Lung (tissue), 12 donors: ENCODE results near the gene UBE2K. TPM values are rescaled to one million over a fixed set of nuclear protein-coding genes. Genes with fewer than 3 reads are reported as not detected.
A peak's percentile ranks its signal among the peaks of the same experiment; 100 is the strongest.
"Not testable (repeated sequence)": the region's sequence is repeated elsewhere in the genome, so short reads cannot be mapped to it uniquely, and the experiment has no call there.

Source experiments
- ATAC-seq: fragments of 200-7000 bp; cut with Tn5 transposase; one replicate; pipeline ENCODE4 v1.9.1; 2020; ENCODE audit warnings: moderate number of reproducible peaks; ENCODE audit not compliant: insufficient read depth, low FRiP score
- DNase-seq, 3 donors: peaks; one replicate each; pipeline ENCODE4 v3.0.0-alpha.2; 2013 to 2017
- H3K27ac ChIP-seq, 2 donors: one replicate each; pipeline ENCODE4 v1.5.1; 2013; ENCODE audit warnings: mild to moderate bottlenecking in 2 of 2, moderate library complexity in 2 of 2, control low read depth in 1 of 2, inconsistent platforms in 1 of 2, low read depth in 1 of 2, low read length in 1 of 2
- H3K27me3 ChIP-seq, 3 donors: one replicate each; pipeline ENCODE4 v1.5.1; 2013; ENCODE audit warnings: low read length in 2 of 3; ENCODE audit not compliant: control insufficient read depth in 3 of 3, insufficient read depth in 3 of 3
- H3K36me3 ChIP-seq, 4 donors: one replicate each; pipeline ENCODE4 v1.5.1; 2013; ENCODE audit warnings: low read length in 4 of 4, mild to moderate bottlenecking in 1 of 4, moderate library complexity in 1 of 4; ENCODE audit not compliant: control insufficient read depth in 4 of 4, insufficient read depth in 4 of 4
- H3K4me1 ChIP-seq, 5 donors: one replicate each; pipeline ENCODE4 v1.5.1; 2013; ENCODE audit warnings: low read length in 5 of 5, mild to moderate bottlenecking in 2 of 5, moderate library complexity in 1 of 5; ENCODE audit not compliant: control insufficient read depth in 5 of 5, insufficient read depth in 5 of 5
- H3K4me3 ChIP-seq: one replicate; pipeline ENCODE4 v1.5.1; 2013; ENCODE audit warnings: mild to moderate bottlenecking, control low read depth, moderate library complexity
- H3K9ac ChIP-seq, 2 donors: one replicate each; pipeline ENCODE4 v1.5.1; 2013; ENCODE audit warnings: low read length in 2 of 2, control low read depth in 1 of 2; ENCODE audit not compliant: insufficient read depth in 1 of 2
- H3K9me3 ChIP-seq, 4 donors: one replicate each; pipeline ENCODE4 v1.5.1; 2013; ENCODE audit warnings: low read length in 3 of 4, mild to moderate bottlenecking in 1 of 4, moderate library complexity in 1 of 4; ENCODE audit not compliant: control insufficient read depth in 4 of 4, insufficient read depth in 3 of 4
- CTCF ChIP-seq: IDR thresholded peaks from 2 replicates; pipeline ENCODE4 v1.5.1; 2012; ENCODE audit warnings: mild to moderate bottlenecking; ENCODE audit errors: control extremely low read depth, extremely low read depth
- WGBS, 2 donors: extraction: QIAGEN DNeasy Blood & Tissue Kit; methylation state at CpG; one replicate each; pipeline ENCODE4 v1.1.7; 2013; 5-methylcytosine and 5-hydroxymethylcytosine counted together
- polyA plus RNA-seq, 2 donors: library from polyadenylated mRNA; stranded (reverse); fragments of 200-250 nt; gene quantifications; one replicate each; pipeline ENCODE4 v1.2.1, GENCODE V29; 2013
- total RNA-seq, 2 donors: library from RNA; depleted of rRNA in 1 of 2; stranded (reverse); fragments of >200 nt in 1 of 2; gene quantifications; one replicate each; pipeline ENCODE4 v1.2.1, GENCODE V29; 2014 to 2021
- donor health status: control.
- donor health status: control.
- donor health status: Bipolar disorder and iron deficiency.
- donor health status: healthy.
- donor health status: DM: yes; HTN: yes; CAD: no.

The UBE2K gene
- total and polyA plus RNA-seq, 4 donors = 32.1 to 54.6 (median 35.0) TPM

- peaks cover 0 to 41% (median 0%) of the 10 kb centered on the region in 5 donors for H3K4me1 ChIP-seq
- H3K9ac ChIP-seq = no peak overlapping the region
- H3K9me3 ChIP-seq = no peaks in the 10 kb centered on the region
- no peak for ATAC-seq
- no peak overlapping the region for H3K27ac ChIP-seq
- no peak for TF ChIP-seq CTCF
- 59 to 70% methylated on average over 2 of the region's 2 CpGs for WGBS, 2 donors
- H3K36me3 ChIP-seq = no peaks in the 10 kb centered on the region
- no peak overlapping the region for H3K4me3 ChIP-seq
- peak; percentile 70 to 98 (median 95) for DNase-seq
- no peaks in the 10 kb centered on the region for H3K27me3 ChIP-seq
Measured at GRCh38 chr4:39668887-39669286, 29.0 kb upstream of the UBE2K start.

- 67 to 86% methylated on average over 1 of the region's 1 CpG for WGBS, 2 donors
- H3K27me3 ChIP-seq, H3K36me3 ChIP-seq, DNase-seq, ATAC-seq, H3K27ac ChIP-seq, H3K4me3 ChIP-seq, H3K9ac ChIP-seq, H3K9me3 ChIP-seq: not testable (repeated sequence)
- H3K4me1 ChIP-seq = peaks cover 0 to 35% (median 0%) of the 10 kb centered on the region in 5 donors
Measured at GRCh38 chr4:39670296-39670695, 27.6 kb upstream of the UBE2K start.

- H3K9me3 ChIP-seq, H3K27me3 ChIP-seq, H3K36me3 ChIP-seq, H3K4me3 ChIP-seq, ATAC-seq, H3K4me1 ChIP-seq, H3K27ac ChIP-seq, DNase-seq, H3K9ac ChIP-seq: not testable (repeated sequence)
- 97 to 98% methylated on average over 10 of the region's 10 CpGs for WGBS, 2 donors
Measured at GRCh38 chr4:39675681-39676080, 22.3 kb upstream of the UBE2K start.

GRCh38 chr4:39681003-39681402 lies 16.9 kb upstream of the UBE2K start:
- not testable (repeated sequence) for H3K9ac ChIP-seq, DNase-seq, H3K4me3 ChIP-seq, H3K4me1 ChIP-seq, ATAC-seq, H3K27ac ChIP-seq, H3K36me3 ChIP-seq, H3K27me3 ChIP-seq, H3K9me3 ChIP-seq
- WGBS, 2 donors = 92 to 95% methylated on average over 2 of the region's 2 CpGs

GRCh38 chr4:39682138-39682537 lies 15.8 kb upstream of the UBE2K start:
- no peak overlapping the region for H3K27ac ChIP-seq
- ATAC-seq = no peak
- H3K4me3 ChIP-seq = no peak overlapping the region
- H3K4me1 ChIP-seq = no peaks in the 10 kb centered on the region
- WGBS, 2 donors = 66 to 75% methylated on average over 2 of the region's 2 CpGs
- no peaks in the 10 kb centered on the region for H3K9me3 ChIP-seq
- H3K9ac ChIP-seq = no peak overlapping the region
- no peaks in the 10 kb centered on the region for H3K27me3 ChIP-seq
- DNase-seq = no peak
- TF ChIP-seq CTCF = no peak
- no peaks in the 10 kb centered on the region for H3K36me3 ChIP-seq
